ENCODE measurements around the gene MCTP1.

DNA sequence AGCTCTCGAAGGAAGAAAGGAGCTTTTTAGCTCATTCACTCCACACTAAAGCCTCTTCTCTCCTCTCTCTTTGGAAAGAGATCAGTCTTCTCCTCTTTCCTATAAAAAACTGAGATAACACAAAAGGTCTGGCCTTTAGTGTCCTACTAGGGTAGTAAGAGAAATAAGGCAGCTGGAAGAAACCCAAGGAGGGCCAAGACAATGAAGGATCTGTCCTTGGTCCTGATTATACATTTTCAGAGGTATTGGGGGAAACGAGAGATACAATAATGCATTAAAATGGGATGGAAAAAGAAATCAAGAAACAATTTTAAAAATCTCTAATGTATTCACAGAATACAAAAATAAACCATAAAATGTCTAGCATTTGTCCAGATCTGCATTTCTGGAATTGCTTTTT is 482.4 kb downstream of the MCTP1 start:
- TF ChIP-seq, protein P1, sequence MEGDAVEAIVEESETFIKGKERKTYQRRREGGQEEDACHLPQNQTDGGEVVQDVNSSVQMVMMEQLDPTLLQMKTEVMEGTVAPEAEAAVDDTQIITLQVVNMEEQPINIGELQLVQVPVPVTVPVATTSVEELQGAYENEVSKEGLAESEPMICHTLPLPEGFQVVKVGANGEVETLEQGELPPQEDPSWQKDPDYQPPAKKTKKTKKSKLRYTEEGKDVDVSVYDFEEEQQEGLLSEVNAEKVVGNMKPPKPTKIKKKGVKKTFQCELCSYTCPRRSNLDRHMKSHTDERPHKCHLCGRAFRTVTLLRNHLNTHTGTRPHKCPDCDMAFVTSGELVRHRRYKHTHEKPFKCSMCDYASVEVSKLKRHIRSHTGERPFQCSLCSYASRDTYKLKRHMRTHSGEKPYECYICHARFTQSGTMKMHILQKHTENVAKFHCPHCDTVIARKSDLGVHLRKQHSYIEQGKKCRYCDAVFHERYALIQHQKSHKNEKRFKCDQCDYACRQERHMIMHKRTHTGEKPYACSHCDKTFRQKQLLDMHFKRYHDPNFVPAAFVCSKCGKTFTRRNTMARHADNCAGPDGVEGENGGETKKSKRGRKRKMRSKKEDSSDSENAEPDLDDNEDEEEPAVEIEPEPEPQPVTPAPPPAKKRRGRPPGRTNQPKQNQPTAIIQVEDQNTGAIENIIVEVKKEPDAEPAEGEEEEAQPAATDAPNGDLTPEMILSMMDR (optimal IDR thresholded peaks at IDR 0.05 in 1 of 3, IDR thresholded peaks at IDR 0.05 in 1 of 3, conservative IDR thresholded peaks at IDR 0.05 in 1 of 3; ENCODE audit: extremely low read depth in 1 of 3, insufficient read depth in 2 of 3, low read length in 3 of 3), result no peak
- TF ChIP-seq EZH2 (IDR thresholded peaks at IDR 0.05; ENCODE audit: low read length), result no peak
